Endothelial cell (in vitro differentiated cells): ENCODE measurements around the gene C11orf24. TPM values are rescaled to one million over a fixed set of nuclear protein-coding genes. Genes with fewer than 3 reads are reported as not detected.
A peak's percentile ranks its signal among the peaks of the same experiment; 100 is the strongest.

Source experiments
- DNase-seq: peaks from one replicate; pipeline ENCODE4 v3.0.0; 2021; ENCODE audit warnings: low spot score
- H3K27ac Mint-ChIP-seq: one replicate; pipeline ENCODE4 v1.8.0; 2021; ENCODE audit warnings: mixed read lengths, inconsistent platforms; ENCODE audit not compliant: unreplicated experiment
- H3K27me3 Mint-ChIP-seq: one replicate; pipeline ENCODE4 v1.8.0; 2021; ENCODE audit warnings: mild to moderate bottlenecking, moderate library complexity, mixed read lengths, inconsistent platforms; ENCODE audit not compliant: unreplicated experiment
- H3K36me3 Mint-ChIP-seq: one replicate; pipeline ENCODE4 v1.8.0; 2021; ENCODE audit warnings: mild to moderate bottlenecking, low read depth, mixed read lengths, inconsistent platforms; ENCODE audit not compliant: unreplicated experiment
- H3K4me1 Mint-ChIP-seq: one replicate; pipeline ENCODE4 v1.8.0; 2021; ENCODE audit warnings: mild to moderate bottlenecking, mixed read lengths, inconsistent platforms; ENCODE audit not compliant: unreplicated experiment
- H3K4me3 Mint-ChIP-seq: one replicate; pipeline ENCODE4 v1.8.0; 2021; ENCODE audit warnings: mild to moderate bottlenecking, mixed read lengths, inconsistent platforms; ENCODE audit not compliant: unreplicated experiment
- H3K9me3 Mint-ChIP-seq: one replicate; pipeline ENCODE4 v1.8.0; 2021; ENCODE audit warnings: mixed read lengths, inconsistent platforms; ENCODE audit not compliant: unreplicated experiment
- CTCF ChIP-seq: fragments of 200-600 bp; sonication (generic); IDR thresholded peaks from one replicate; pipeline ENCODE4 v1.5.0; 2021; ENCODE audit warnings: antibody characterized with exemption; ENCODE audit not compliant: unreplicated experiment
- total RNA-seq: library from RNA; stranded (reverse); fragmentation: NEBNext Ultra II Directional; extraction: Animal tissue kit (Norgen Biotek cat#: 25700); gene quantifications from one replicate; pipeline ENCODE4 v1.2.1, GENCODE V29; 2021; ENCODE audit not compliant: unreplicated experiment

C11orf24 gene
- total RNA-seq, 1 donor from 2014 or later = 9.4 TPM

GRCh38 chr11:68214173-68215086, 57.3 kb downstream of the C11orf24 start:
- Mint-ChIP-seq H3K9me3 (no peaks in the 10 kb centered on the region), H3K27ac (peak overlapping the region; percentile 70), H3K4me3 (peak overlapping the region; percentile 85), H3K4me1 (peaks cover 20% of the 10 kb centered on the region), H3K36me3 (peaks cover 5% of the 10 kb centered on the region), H3K27me3 (peaks cover 16% of the 10 kb centered on the region)
- no peak for TF ChIP-seq CTCF
- DNase-seq = peak; percentile 35

DNA sequence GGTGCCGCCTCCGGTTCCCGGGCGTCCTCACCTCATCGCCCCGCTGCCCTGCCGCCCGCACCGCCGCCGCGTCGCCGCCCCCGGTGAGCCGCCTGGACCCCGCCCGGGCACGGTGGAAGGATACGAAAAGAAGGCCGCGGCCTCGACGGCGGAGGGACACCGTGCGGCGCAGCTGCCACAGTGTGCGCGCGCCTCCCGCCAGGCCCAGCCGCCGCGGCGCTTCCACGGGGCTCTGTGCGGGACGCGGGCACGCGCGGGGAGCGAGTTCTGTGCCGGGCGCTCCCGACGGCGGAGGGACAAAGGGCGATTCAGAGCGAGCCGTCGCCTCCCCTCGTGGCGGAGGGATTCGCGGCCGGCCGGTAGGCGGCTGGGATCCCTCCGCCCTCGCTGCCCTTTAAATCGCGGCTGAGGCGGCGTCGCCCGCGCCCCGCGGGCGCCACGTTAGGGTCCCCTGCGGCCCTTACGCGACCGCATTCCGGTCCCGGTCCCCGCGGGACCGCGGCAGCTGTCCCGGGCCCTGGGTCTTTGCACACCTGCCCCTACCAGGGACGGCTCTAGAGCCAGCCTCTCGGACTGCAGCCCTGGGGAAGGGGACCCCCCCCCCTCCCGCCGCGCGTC, 58.1 kb downstream of the C11orf24 start:
- no peak overlapping the region for H3K4me3 Mint-ChIP-seq
- H3K27me3 Mint-ChIP-seq = peaks cover 19% of the 10 kb centered on the region
- no peaks in the 10 kb centered on the region for H3K9me3 Mint-ChIP-seq
- H3K27ac Mint-ChIP-seq = no peak overlapping the region
- peaks cover 5% of the 10 kb centered on the region for H3K36me3 Mint-ChIP-seq
- DNase-seq = peak; percentile 89
- peaks cover 25% of the 10 kb centered on the region for H3K4me1 Mint-ChIP-seq
- TF ChIP-seq CTCF = no peak

DNA sequence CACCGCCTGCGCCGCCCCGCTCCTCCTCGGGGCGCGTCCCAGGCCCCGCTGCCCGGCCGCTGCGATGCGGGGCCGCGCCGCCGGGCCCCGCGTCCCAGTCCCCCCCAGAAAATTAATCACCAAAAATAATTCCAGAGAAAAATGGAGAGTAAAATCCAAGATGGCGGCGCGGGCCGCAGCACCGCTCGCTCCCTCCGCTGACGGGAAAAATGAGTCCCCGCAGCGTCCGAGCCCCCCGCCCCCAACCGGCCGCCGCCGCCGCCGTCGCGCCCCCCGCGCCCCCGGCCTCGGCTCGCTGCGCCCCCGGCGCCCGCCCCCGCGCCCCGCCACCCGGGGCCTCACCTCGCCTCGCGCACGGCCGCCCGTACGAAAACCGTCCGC, 58.6 kb downstream of the C11orf24 start, which contains the start of gene KMT5B:
TSS of gene KMT5B (minus strand) at position 162 of the 381 bp plus-strand sequence. CDS start 23,220 bp downstream, outside the sequence.
- Mint-ChIP-seq H3K27me3 (peaks cover 19% of the 10 kb centered on the region), H3K9me3 (no peaks in the 10 kb centered on the region), H3K36me3 (peaks cover 5% of the 10 kb centered on the region), H3K4me1 (peaks cover 28% of the 10 kb centered on the region), H3K27ac (peak within 1 kb of the TSS; percentile 98), H3K4me3 (peak within 1 kb of the TSS; percentile 99)
- no peak for DNase-seq
- TF ChIP-seq CTCF = no peak

DNA sequence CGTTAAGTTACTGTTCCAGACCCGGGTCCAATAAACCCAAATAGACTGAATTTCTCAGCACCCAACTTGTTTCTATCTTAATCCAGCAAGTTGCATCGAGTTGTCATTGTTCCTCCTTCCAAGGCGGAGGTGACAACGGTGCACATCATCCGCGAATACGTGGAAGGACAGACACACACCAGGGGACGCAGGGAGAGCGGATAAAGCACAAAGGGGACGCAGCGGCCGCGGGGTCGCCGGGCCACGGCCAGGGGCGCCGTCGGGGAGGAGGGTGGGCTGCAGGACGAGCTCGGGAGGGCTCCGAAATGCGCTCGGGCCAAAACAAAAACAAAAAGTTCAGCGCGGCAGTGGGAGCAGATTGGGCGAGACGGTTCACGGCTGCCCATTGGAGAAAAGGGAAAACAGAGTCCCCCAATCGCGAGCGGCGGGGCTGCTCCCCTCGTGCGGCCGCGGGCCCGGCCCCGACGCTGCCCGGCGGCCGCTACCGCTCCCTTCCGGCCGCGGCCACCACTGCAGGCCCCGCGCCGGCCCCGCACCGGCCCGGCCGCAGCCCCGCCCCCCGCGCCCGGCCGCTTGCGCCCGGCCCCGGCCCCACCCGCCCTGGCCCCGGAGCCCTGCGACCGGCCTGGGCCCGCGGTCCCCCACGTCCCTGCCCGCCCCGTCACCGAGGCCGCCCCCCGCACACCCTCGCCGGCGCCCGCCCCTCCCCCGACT, 59.2 kb downstream of the C11orf24 start:
- peaks cover 19% of the 10 kb centered on the region for H3K27me3 Mint-ChIP-seq
- no peaks in the 10 kb centered on the region for H3K9me3 Mint-ChIP-seq
- peaks cover 28% of the 10 kb centered on the region for H3K4me1 Mint-ChIP-seq
- TF ChIP-seq CTCF = peak; percentile 37
- H3K27ac Mint-ChIP-seq = peak overlapping the region; percentile 98
- H3K36me3 Mint-ChIP-seq = peaks cover 5% of the 10 kb centered on the region
- peak overlapping the region; percentile 99 for H3K4me3 Mint-ChIP-seq
- peak; percentile 72 for DNase-seq
